Activated CD8-positive, alpha-beta memory T cell treated with anti-CD3 and anti-CD28 coated beads for 4 hours (primary cell): Measurements from ENCODE around the gene ZBTB20.

ENCODE experiments used
- DNase-seq, 2 donors: peaks; one replicate each; pipeline ENCODE4 v3.0.0-alpha.2; 2020; ENCODE audit warnings: low read depth in 2 of 2

Gene ZBTB20

GRCh38 chr3:114446600-114446999 is 700.5 kb downstream of the ZBTB20 start:
- DNase-seq, result no peak

GRCh38 chr3:114445233-114445632 is 701.9 kb downstream of the ZBTB20 start:
- no peak for DNase-seq

GRCh38 chr3:114444216-114444615 is 702.9 kb downstream of the ZBTB20 start:
- no peak for DNase-seq

GRCh38 chr3:114442246-114442645 is 704.8 kb downstream of the ZBTB20 start:
- no peak for DNase-seq

GRCh38 chr3:114441386-114441785 is 705.7 kb downstream of the ZBTB20 start:
- no peak for DNase-seq

- no peak for DNase-seq
These were observed 706.4 kb downstream of the ZBTB20 start for GRCh38 chr3:114440700-114441099.

- DNase-seq, result no peak
These were observed 707.8 kb downstream of the ZBTB20 start for GRCh38 chr3:114439284-114439683.

- no peak for DNase-seq
These were observed 709.2 kb downstream of the ZBTB20 start for GRCh38 chr3:114437897-114438296.

- no peak for DNase-seq
These were observed 710.9 kb downstream of the ZBTB20 start for GRCh38 chr3:114436182-114436581.

GRCh38 chr3:114435386-114436115 is 711.5 kb downstream of the ZBTB20 start:
- no peak for DNase-seq

- DNase-seq, result no peak
These were observed 714.8 kb downstream of the ZBTB20 start for GRCh38 chr3:114432310-114432709.

GRCh38 chr3:114428044-114428595 is 719.0 kb downstream of the ZBTB20 start:
- DNase-seq, result no peak

- no peak for DNase-seq
These were observed 719.6 kb downstream of the ZBTB20 start for GRCh38 chr3:114427285-114428043.

GRCh38 chr3:114424337-114424736 is 722.8 kb downstream of the ZBTB20 start:
- no peak for DNase-seq

- DNase-seq, result no peak
These were observed 725.9 kb downstream of the ZBTB20 start for GRCh38 chr3:114421204-114421603.

- DNase-seq, result no peak
These were observed 727.0 kb downstream of the ZBTB20 start for GRCh38 chr3:114420072-114420471.

GRCh38 chr3:114418724-114419543 is 728.2 kb downstream of the ZBTB20 start:
- no peak for DNase-seq

- no peak for DNase-seq
These were observed 729.0 kb downstream of the ZBTB20 start for GRCh38 chr3:114418107-114418506.

- DNase-seq, result no peak
These were observed 729.4 kb downstream of the ZBTB20 start for GRCh38 chr3:114417675-114418074.

GRCh38 chr3:114417265-114417664 is 729.8 kb downstream of the ZBTB20 start:
- no peak for DNase-seq

GRCh38 chr3:114411811-114412803 is 735.0 kb downstream of the ZBTB20 start:
- no peak for DNase-seq
